ENCODE measurements around the gene PANK4.

The PANK4 gene

DNA sequence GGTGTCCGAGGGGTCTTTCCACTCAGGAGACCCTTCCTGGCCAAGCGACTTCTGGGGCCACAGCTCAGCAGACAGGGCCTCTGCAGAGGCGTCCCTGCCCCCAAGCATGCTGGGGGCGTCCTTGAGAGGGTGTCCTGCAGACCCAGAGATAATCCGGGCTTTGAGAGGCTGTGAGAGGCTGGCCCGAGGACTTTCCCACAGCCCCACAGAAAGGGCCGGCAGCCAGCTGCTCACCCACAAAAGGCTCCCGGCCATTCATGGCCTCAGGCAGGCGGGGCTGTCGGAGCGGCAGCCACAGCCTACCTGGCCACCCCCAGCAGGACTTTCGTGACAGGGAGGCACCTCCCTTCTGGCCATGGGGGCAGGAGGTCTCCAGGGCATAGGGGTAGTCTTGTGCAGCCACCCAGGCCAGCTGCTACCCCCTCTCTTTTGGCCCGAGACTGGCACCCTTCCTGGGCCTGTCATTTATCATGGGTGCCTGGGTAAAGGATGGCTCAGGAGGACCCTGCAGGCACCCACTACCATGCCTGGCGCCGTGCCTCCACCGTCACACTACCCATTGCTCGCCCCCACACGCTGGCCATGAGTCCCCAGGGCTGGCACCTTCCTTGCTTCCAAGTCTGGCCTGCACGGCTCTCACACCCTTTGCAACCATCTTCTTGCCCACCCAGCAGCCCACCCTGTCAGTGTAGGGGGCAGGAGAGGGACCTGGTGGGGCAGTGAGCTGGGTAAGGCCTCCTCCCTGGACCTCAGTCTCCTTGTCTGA lies 18.7 kb upstream of the PANK4 start:
- DNase-seq, result no peak

DNA sequence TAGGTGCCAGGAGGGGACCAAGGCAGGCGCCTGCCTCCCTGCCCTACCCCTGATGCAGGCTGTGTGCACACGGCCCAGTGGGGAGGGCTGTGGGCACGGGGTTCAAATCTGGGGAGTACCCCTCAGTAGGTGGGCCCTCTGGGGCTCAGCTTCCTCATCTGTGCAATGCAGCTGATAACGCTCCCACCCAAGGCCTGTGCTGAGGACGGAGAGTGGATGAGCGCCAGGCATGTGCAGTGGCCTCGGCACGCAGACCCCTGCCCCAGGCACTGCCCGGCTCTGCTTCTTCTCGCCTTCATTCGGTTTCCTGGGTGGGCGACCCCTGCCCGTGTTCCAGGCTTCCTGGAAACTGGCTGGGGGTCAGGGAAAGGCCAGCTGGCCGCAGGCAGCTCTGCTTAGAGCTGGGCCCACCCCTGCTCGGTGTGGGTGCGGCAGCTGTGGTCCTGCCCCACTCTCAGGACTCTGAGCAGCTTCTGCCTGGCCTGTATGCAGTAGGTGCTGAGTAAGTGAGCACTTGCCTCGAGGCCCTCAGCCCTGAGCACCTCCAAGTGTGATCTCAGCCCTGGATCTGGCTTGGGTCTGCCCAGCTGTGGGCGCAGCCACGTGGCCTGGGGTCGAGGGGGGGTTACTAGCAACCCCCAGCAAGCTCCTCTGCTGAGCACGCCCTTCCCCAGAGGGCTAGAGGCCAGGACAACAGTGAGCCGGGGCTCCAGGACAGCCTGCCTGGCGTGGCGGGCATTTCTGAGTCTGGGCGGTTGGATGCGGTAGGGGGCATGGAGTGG lies 17.9 kb upstream of the PANK4 start:
- DNase-seq, result no peak

DNA sequence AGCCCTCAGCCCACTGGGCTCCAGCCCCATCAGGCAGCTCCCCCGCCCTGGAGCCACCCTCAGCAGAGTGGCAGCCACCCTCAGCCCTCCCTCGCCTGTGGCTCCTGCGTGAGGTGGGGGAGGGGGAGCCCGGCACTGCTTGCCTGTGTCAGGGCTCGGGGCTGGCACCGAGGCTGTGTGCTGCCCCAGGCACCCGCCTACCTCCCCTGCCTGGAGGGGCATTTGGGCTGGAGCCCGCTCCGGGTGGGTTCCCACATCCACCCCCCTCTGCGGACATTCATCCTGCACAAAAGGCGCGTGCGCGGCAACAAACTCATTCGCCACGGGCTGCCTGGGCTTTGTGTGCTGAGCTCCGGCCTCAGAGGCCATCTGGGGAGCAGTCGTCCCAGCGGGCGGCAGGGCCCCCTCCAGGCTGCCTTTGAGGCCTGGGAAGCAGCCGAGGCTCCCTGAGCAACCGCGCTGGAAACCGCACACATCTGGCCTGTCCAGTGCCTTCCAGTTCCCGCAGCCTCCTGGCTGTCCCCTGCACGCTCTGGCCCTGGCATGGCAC lies 17.2 kb upstream of the PANK4 start:
- no peak for DNase-seq

DNA sequence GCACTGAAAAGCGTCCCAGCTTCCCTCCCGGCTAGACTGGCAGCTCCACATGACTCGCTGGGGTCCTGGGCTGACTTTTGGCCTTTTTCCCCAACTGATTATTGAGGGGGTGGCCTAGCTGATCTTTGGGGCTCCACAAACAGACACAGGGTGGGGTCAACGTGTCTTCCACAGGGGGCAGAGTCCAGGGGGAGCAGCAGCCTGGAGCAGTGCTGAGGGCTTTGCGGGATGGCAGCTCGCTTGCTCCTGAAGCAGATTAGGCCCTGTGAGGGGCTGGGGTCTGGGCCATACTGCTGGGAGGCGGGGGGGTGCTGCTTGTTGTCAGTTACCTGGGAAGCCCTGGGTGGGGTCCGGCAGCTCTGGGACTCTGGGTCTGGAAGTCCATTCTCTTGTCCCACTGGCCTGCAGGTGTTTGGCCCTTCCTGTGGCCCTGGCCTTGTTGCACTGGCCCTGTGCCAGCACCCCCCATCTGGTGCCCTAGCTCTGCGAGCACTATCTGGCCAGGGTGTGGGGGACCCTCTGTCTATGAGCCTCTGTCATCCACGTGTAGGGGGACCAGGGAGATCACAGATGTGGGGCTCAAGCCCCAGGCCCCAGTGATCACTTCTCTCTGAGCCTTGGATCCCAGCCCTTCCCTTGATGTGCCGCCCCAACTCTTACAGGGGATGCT lies 16.0 kb upstream of the PANK4 start:
- DNase-seq, result no peak

DNA sequence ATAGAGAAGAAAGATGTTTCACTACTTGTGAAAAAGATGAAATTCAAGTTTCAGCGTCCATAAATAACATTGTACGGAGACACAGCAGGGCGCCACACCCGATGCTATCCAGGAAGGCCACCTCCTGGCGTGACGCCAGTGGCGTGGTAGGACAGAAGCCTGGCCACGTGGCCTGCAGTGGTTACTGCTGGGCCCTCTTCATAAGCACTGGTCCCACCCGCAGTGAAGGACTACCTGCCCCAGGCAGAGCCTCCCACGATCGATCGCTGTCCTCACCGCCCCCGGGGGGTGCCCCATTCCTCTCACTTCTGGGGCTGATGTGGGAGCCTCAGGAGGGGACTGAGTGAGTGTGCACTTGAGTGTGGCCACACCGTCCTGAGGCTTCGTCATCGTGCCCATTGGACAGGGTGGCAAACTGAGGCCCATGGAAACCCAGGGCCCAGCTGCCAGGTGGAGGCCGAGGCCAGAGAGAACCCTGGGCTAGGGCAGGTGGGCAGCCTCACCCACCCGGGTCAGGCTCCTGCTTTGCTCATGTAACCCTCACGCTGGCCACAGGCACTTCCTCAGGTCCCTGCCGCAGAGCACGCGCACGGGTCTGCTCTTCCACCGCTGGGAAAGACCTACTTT lies 15.3 kb upstream of the PANK4 start:
- no peak for DNase-seq

DNA sequence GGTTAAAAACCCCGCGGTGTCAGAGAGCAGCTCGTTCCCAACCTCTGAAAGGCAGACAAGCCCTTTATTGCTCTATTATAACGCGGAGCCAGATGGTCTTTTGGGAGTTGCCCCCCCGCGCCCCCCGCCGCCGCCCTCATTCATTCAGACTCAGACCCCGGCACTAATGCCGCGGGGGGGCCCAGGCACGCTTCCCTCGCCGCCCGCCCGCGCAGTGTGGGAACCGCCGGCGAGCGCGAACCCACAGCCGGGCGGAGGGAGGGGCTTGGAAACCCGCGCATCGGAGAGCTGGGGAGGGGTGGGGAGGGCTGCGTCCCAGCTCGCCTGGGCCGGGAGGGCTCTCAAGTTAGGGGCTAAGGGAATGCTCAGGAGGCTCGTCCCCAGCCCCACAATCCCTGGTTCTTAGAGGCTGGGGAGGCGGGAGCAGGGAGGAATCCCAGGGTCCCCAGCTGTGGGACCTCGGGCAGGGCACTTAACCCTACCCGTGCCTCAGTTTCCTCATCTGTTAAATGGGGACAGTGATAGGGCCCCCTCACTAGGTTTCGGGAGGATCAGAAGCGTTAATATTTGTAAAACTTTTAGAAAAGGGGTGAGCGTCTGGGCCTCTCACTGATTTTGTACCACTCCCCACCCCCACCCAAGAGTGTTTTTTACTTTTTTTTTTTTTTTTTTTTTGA lies 14.6 kb upstream of the PANK4 start:
- no peak for DNase-seq

DNA sequence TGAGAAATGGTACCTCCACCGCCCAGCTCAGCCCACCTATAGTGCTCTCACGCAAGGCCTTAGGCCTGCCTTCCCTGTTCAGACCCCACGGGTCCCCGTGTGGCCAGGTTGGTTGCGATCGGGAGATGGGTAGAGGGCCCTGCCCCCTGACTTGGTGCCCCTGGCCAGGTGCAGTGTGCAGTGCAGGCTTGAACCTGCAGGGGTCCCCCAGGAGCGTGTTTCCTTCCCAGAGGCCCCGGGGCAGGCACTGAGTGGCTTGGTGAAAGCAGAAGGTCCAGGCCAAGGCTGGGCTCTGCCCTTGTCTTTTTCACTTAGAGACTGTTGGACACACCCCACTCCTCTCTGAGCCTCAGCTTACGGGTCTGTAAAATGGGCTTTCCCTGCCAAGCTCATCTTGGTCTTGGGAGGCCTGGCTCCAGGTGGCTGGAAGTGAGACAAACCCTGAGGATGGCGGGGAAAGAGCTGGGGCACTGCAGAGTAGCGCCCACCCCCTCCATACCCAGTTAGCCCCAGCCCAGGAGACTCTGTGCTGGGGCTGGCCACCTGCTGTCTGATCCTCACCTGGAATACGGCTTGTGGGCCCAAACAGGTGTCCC lies 13.0 kb upstream of the PANK4 start:
- DNase-seq, result peak in 3 of 4 experiments; percentile 28 to 50 (median 37)

DNA sequence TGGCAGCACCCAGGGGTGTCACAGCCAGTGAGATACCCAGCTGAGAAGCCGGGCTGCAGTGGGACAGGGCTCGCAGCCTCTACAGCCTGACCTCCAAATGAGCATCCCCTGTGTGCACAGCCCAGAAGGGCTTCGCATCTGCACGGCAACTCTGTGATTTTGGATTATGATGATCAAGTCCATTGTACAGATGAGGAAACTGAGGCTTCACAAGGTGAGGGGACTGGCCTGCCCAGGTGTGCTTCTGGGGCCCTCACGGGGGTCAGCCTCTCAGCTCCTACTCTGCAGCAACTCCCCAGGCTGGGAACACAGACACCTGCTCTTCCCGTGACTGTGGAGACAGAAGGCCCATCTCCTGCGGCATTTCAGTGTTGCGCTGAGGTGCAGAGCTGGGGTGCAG lies 12.5 kb upstream of the PANK4 start:
- no peak for DNase-seq

DNA sequence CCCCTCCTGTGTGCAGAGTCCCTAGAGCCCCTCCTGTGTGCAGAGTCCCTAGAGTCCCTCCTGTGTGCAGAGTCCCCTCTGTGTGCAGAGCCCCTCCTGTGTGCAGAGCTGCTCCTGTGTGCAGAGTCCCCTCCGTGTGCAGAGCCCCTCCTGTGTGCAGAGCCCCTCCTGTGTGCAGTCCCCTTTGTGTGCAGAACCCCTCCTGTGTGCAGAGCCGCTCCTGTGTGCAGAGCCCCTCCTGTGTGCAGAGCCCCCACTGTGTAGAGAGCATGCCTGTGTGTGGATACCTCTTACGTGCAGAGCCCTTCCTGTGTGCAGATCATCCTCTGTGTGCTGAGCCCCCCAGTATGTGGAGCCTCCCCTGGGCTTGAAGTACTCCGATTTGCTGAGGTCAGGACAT lies 12.0 kb upstream of the PANK4 start:
- no peak for DNase-seq

DNA sequence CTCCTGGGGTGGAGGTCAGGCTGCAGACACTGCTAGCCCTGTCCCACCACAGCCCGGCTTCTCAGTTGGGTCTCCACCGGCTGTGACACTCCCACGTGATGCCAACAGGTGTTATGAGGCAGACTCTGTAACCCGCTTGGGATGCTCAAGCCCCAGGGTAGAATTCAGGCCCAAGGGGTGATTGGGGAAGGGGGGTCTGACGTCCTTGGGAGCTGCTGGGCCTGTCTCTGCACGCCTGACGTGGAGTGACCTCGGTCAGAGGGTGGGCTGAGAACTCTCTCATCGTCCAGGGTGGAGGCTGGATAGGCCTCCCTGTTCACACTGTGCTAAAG lies 11.4 kb upstream of the PANK4 start:
- DNase-seq, result no peak

DNA sequence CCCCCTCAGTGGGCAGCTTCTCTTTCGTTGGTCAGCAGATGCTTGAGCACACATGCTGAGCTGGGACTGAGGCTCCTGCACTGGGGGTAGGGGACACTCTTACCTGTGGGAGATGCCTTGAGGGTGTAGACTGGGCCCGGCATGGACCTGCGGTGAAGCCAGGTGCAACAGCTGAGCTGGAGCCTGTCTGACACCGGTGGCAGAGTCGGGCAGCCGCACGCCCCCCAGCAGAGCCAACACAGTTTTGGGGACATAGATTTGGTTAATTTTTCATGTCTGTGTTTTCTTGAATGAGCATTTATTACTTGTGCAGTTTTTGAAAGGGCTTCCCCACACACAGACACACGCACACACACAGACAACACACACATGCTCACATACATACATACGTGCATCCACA lies 9.6 kb upstream of the PANK4 start:
- no peak for DNase-seq

DNA sequence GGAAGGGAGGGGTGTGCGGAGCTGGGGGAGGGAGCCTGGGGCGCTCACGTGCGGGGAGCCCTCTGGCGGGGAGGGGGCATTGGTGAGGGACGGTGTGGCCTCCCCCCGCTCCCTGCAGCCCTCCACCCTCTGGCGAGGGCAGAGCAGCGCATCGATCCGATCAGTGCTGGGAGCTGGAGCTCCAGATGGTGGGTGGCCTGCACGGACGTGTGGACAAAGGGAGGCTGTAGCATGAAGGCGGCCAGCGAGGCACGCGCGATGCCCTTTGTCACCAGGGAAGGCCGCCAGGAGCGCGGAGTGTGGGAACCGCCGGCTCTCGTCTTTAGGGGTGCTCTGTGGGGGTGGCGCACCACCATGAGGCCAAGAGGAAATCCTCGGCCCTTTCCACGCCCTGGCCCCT lies 9.1 kb upstream of the PANK4 start:
- no peak for DNase-seq

DNA sequence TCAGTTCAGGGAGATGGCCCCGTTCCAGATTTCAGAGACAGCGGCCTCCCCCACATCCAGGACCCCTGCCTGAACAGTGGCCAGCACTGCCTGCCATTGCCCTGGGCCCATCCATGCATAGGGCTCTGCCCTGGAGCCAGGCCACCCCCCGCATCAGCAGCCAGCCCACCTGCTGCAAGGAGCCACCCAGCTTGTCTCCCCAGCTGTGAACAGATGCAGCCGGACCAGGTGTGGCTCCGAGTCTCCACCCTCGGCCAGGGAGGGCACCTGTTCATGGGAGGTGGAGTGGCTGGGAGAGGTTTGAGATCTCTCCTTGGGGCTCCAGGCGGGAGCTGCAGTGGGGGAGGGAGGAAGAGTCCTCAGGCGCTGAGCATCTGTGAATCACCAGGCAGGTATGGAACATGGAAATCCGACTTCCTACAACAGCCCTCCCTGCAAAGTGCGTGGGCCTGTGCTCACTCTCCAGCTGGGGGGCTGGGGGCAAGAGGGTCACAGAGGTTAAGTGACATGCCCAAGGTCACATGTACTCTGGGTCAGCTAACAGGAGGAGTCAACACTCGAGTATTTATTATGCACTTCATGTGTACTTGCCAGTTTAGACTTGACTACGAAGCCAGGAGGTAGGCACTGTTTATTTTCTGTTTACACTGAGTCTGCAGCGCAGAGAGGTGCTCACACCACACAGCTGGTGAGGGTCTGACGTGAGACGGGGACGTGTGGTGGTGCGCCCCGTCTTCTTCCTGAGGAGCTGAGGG lies 8.5 kb upstream of the PANK4 start:
- DNase-seq, result no peak

DNA sequence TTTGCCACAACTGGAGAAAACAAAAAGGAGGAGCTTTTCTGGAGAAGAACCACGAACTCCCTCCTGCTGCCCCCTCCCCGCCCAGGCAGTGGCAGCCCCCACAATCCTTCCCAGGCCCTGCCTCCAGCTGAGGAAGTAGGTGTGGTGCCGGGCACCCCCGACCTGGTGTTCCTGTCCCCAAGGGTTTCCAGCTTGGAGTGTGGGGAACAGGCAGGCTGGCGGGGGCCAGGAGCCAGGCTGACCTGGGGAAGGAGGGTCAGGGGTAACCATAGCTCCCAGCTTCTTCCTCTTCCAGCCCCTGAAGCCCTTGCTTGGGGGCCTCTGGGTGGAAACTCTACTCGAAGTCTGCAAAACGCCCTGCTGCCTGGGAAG lies 7.9 kb upstream of the PANK4 start:
- DNase-seq, result no peak

DNA sequence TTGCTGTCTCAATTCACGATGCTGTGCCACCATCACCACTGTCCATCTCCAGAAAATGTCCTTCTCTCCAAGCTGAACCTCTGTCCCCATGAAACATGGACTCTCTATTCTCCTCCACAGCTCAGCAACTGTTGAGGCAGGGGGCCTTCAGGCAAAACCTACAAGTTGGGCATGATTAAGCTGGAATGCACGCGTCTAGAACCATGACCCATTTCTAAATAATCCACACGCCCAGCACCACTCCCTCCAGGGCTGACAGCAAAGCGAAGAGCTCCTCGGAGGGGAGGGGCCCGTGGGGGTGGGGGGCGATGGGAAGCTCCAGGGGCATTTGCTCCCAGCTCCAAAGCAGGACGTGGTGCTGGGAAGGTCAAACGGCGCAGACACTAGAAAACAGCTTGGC lies 7.0 kb upstream of the PANK4 start:
- DNase-seq, result no peak

DNA sequence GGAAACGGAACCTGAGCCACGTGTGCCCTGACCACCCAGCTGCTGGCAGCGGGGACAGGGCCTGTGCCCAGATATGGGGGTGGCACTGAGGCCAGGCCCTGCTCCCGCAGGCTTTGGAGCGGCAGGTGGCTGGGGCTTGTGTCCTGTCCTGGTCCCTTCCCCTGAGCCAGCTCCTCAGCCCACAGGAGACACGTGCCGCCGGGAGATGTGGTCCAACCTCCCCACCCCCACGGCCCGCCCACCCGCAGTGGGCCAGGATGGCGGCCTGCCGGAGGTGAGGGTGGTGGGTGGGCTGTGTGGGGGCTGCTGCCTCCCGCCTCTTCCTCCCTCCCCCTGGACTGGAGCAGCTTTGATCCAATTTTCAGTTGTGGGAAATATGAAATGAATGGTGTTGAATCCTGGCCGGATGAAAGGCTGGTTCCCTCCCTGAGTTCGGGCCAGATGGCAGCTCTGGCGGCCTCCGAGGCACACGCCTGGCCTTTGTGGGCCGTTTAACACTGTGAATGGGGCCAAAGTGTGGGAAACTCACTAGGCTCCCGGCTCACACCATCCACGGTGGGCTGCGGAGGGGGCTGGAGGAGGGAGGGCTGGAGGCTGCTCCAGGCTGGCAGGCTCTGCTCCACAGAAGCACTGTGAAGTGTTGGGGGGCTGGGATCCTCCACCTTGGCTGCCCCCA lies 6.2 kb upstream of the PANK4 start:
- no peak for DNase-seq

DNA sequence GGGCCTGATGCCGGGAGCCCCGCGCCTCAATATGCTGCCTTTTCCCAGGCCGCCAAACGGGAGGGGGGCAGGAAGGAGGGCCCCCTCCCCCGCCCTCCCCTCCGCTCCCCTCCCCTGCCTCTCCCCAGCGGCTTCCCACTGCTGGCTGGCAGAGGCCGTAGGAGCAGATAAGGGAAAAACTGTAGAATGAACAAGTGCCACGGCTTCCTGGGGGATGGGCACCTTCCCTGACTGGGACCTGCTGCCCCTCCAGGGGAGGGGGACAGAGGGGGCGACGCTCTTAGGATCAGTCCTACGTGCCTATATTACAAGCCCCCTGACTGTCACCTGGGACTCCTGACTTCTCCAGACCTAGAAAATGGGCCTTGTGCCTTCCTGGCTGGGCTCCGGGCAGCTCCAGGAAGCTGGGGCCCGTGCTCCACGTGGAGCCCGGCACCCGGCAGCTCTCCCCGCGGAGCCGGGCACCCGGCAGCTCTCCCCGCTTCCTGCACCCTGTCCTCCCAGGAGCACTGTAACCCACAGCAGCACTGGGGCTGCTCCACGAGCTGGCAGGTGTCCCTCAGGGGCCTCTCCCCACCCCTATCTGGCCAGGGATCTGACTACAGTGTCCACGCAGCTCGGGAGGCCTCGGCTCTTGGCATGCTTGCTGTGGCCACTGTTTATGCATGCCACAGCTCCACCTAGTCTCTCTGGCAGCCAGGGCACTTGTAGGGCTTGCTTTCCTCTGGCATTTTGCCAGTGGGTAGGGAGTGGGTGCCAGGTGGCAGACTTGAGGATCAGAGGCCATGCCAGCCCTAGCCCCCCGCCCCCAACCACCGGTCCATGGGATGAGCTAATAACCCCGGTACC lies 4.3 kb upstream of the PANK4 start:
- no peak for DNase-seq

DNA sequence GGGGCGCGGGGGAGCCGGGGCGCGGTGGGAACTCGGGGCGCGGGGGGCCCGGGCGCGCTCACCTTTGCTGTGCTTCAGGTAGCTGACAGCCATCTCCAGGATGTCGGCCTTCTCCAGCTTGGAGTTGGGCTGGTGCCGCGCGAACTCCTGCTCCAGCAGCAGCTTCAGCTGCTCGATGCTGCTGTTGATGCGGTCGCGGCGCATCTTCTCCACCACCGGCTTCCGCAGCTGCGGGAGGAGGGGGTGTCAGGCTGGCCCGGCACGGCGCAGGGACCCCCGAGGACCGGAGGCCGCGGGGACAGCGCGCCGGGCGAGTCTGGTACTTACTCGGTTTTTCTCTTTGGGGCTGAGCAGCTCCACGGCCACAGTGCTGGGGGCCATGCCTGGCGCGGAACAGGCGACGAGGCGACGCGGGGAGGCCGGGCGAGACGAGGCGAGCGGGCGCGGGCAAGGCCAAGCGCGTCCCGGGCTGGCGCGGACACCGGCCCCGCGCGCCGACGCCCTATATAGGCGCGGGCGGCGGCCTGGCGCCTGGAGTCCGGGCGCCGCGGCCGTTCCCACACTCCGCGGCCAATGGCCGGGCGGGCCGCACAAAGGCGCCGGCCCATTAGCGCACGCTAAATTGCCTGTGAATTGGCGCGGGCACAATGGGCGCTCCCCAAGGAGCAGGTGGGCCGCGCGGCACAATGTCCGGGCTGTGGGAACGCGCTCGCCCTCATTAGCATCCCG lies 3.6 kb upstream of the PANK4 start, which contains the start of gene HES5:
HES5 (minus strand) TSS at position 480 of the 729 bp plus-strand sequence; CDS start at position 381, 99 bp downstream.
- DNase-seq, result peak in 3 of 4 experiments; percentile 15 to 54 (median 32)
